Small intestine (tissue), 7 donors: ENCODE results near the gene BEND6. TPM values are rescaled to one million over a fixed set of nuclear protein-coding genes. Genes with fewer than 3 reads are reported as not detected.

ENCODE experiments used
- DNase-seq, 2 donors: peaks; one replicate each; pipeline versions ENCODE4 v3.0.0 to v3.0.0-alpha.2; 2013
- FAIRE-seq: peaks from 2 replicates; lab custom pipeline; 2012; peaks lifted over from hg19 to GRCh38; lab: Jason Lieb, UNC
- H3K27ac ChIP-seq, 3 donors: one replicate each; pipeline ENCODE4 v1.5.1; 2013; ENCODE audit warnings: low read length in 2 of 3, mild to moderate bottlenecking in 2 of 3, control low read depth in 1 of 3, inconsistent platforms in 1 of 3, low read depth in 1 of 3, moderate library complexity in 1 of 3
- H3K27me3 ChIP-seq, 3 donors: one replicate each; pipeline ENCODE4 v1.6.1; 2013; ENCODE audit warnings: low read length in 3 of 3, inconsistent platforms in 1 of 3; ENCODE audit not compliant: control insufficient read depth in 3 of 3, insufficient read depth in 3 of 3
- H3K36me3 ChIP-seq, 3 donors: one replicate each; pipeline ENCODE4 v1.6.1; 2013; ENCODE audit warnings: low read length in 3 of 3, inconsistent platforms in 1 of 3, low read depth in 1 of 3, mild to moderate bottlenecking in 1 of 3, moderate library complexity in 1 of 3; ENCODE audit not compliant: control insufficient read depth in 3 of 3, insufficient read depth in 2 of 3
- H3K4me1 ChIP-seq, 3 donors: one replicate each; pipeline ENCODE4 v1.6.1; 2013; ENCODE audit warnings: low read length in 2 of 3, inconsistent platforms in 1 of 3, low read depth in 1 of 3, mild to moderate bottlenecking in 1 of 3, moderate library complexity in 1 of 3; ENCODE audit not compliant: control insufficient read depth in 3 of 3, insufficient read depth in 2 of 3
- H3K4me3 ChIP-seq, 3 donors: one replicate each; pipeline ENCODE4 v1.5.1; 2013; ENCODE audit warnings: low read length in 3 of 3, control low read depth in 1 of 3, inconsistent platforms in 1 of 3, low read depth in 1 of 3, mild to moderate bottlenecking in 1 of 3, moderate library complexity in 1 of 3
- H3K9me3 ChIP-seq, 2 donors: one replicate each; pipeline ENCODE4 v1.6.1; 2013; ENCODE audit warnings: low read depth in 1 of 2, low read length in 1 of 2; ENCODE audit not compliant: control insufficient read depth in 2 of 2, insufficient read depth in 1 of 2
- WGBS, 3 donors: extraction: QIAGEN DNeasy Blood & Tissue Kit; methylation state at CpG; one replicate each; pipeline ENCODE4 v1.1.7; 2013; 5-methylcytosine and 5-hydroxymethylcytosine counted together
- polyA plus RNA-seq, 4 donors: library from polyadenylated mRNA; stranded (reverse) in 3 of 4; unstranded in 1 of 4; fragments of 200-250 nt in 3 of 4; fragments of 120-200 nt in 1 of 4; gene quantifications; one replicate each; pipeline versions ENCODE4 v1.2.1 to v1.2.3, GENCODE V29; 2013
- donor health status: healthy with polysubstance abuse.
- donor health status: control.
- donor health status: control.
- donor health status: Bipolar disorder and iron deficiency.
- donor health status: healthy.

BEND6 gene
- polyA plus RNA-seq, 4 donors, result 0.34 to 0.54 (median 0.35) TPM; not detected in 1

DNA sequence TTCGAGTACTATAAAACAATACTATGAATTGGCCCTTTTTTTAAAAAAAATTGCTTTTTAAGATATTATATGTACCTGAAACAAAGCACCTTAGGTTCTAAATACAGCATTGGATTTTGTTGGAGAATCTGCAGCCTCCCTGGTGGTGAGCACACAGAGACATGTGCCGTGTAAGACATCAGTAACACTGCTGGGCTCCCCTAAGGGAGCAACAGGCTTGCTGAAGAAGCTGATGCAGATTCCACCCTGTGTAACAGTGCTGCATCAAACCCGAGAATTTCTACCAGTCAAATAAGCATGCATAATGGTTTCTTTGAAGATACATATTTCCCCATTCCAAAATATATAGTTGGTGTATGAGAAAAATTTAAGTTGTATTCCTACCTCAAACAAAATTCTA is 108.9 kb downstream of the BEND6 start:
- H3K36me3 ChIP-seq, result peaks cover 0 to 16% (median 0%) of the 10 kb centered on the region in 3 donors

DNA sequence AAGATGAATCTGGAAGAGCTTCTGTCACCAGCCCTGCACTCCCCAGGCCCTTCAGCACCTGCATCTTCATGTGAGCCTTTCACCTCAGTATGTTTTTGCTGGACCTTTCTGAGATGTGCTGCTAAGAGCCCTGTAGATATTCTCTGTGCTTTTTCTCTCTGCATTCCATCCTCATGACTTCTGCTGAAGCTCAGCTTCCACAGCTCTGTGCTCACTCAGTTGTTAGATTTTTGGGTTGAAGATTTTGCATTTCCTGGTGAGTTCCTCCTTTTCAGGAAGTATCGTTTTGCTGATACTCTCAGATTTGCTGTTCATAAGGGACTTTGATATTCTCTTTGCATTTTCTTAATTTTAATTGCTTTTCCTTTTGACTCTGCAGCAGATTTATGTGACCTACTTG is 109.9 kb downstream of the BEND6 start:
- Histone ChIP-seq H3K4me3 (no peak overlapping the region), H3K9me3 (no peaks in the 10 kb centered on the region), H3K27ac (no peak overlapping the region), H3K4me1 (no peaks in the 10 kb centered on the region), H3K27me3 (no peaks in the 10 kb centered on the region), H3K36me3 (peaks cover 0 to 16% (median 0%) of the 10 kb centered on the region in 3 donors)
- WGBS, 3 donors, result 65 to 80% (median 77%) methylated on average over 1 of the region's 1 CpG
- FAIRE-seq (no peak), DNase-seq (no peak)

More for the DNA sequence above, 108.9 kb downstream of the BEND6 start:
- no peak overlapping the region for H3K27ac ChIP-seq
- DNase-seq (no peak), FAIRE-seq (no peak)
- H3K4me3 ChIP-seq, result no peak overlapping the region
- H3K27me3 ChIP-seq, result no peaks in the 10 kb centered on the region
- H3K9me3 ChIP-seq, result no peaks in the 10 kb centered on the region
- 91 to 93% (median 92%) methylated on average over 3 of the region's 3 CpGs for WGBS, 3 donors
- no peaks in the 10 kb centered on the region for H3K4me1 ChIP-seq

DNA sequence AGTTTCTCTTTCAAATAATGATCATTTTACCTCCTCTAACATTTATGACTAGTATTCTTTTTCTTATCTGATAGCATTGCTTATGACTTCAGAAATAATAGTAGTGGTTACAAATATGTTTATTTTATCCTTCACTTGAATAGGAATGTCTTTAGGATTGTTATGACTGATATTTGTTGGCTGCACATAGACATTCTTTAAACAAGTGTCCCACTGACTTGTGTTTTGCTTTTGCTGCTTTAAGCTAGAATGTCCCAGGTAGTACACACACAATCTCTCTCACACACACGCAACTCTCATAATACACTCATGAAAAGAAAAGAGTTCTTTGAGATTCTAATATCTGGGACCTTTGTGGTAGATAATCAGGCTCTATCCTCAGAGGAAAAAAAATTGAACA is 113.2 kb downstream of the BEND6 start:
- H3K9me3 ChIP-seq, result peaks cover 0 to 6% of the 10 kb centered on the region in 2 donors
- no peak overlapping the region for H3K4me3 ChIP-seq
- no peak for DNase-seq
- H3K27me3 ChIP-seq, result no peaks in the 10 kb centered on the region
- 87 to 97% (median 94%) methylated on average over 1 of the region's 1 CpG for WGBS, 3 donors
- no peak overlapping the region for H3K27ac ChIP-seq
- H3K36me3 ChIP-seq, result peaks cover 0 to 9% (median 0%) of the 10 kb centered on the region in 3 donors
- no peaks in the 10 kb centered on the region for H3K4me1 ChIP-seq
- no peak for FAIRE-seq

DNA sequence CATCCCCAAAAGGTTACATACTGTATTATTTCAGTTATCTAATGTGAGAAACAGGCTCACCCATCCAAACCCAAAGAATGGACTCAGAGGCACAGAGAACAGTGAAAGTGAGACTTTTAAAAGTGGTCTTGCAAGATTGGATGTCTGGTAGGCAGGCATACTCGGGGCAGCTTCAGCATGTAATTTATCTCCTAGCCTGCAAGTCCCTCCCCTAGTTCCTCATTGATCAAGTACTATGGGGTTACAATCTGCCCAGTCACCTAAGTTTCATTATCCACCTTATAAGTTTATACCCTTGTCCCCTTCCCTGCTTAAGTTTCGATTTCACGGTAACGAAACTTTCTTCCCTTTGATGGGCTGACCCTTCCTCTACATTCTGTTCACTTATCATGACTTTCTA is 114.3 kb downstream of the BEND6 start:
- DNase-seq (no peak), FAIRE-seq (no peak)
- H3K4me1 ChIP-seq, result no peaks in the 10 kb centered on the region
- peaks cover 0 to 6% of the 10 kb centered on the region in 2 donors for H3K9me3 ChIP-seq
- WGBS, 3 donors, result 82 to 94% (median 94%) methylated on average over 4 of the region's 4 CpGs
- H3K36me3 ChIP-seq, result peaks cover 0 to 6% (median 0%) of the 10 kb centered on the region in 3 donors
- no peaks in the 10 kb centered on the region for H3K27me3 ChIP-seq
- no peak overlapping the region for H3K4me3 ChIP-seq
- H3K27ac ChIP-seq, result no peak overlapping the region

DNA sequence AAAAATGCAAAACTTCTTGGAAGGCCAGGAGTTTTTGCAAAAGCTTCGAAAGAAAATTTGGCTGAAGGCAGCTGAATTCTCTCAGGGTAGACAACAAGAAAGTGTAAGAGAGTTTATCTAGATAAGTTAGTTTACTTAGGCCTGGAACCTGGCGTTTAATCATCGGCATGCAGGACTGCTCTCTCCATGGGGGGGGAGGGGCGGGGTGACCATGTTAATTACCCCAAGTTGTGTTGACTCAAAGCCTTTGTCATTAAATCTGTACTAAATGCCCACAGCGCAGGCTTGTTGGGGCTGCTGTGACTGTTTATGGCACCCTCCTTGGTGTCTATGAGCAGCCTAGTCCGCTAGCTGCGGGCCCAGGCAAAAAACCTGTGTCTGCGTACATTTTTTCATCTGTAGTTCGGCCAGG is 115.0 kb downstream of the BEND6 start:
- FAIRE-seq (no peak), DNase-seq (no peak)
- WGBS, 3 donors, result 82 to 87% (median 82%) methylated on average over 9 of the region's 9 CpGs
- H3K27me3 ChIP-seq, result no peaks in the 10 kb centered on the region
- H3K9me3 ChIP-seq, result peaks cover 0 to 6% of the 10 kb centered on the region in 2 donors
- no peak overlapping the region for H3K27ac ChIP-seq
- no peaks in the 10 kb centered on the region for H3K4me1 ChIP-seq
- peaks cover 0 to 2% (median 0%) of the 10 kb centered on the region in 3 donors for H3K36me3 ChIP-seq
- no peak overlapping the region for H3K4me3 ChIP-seq

DNA sequence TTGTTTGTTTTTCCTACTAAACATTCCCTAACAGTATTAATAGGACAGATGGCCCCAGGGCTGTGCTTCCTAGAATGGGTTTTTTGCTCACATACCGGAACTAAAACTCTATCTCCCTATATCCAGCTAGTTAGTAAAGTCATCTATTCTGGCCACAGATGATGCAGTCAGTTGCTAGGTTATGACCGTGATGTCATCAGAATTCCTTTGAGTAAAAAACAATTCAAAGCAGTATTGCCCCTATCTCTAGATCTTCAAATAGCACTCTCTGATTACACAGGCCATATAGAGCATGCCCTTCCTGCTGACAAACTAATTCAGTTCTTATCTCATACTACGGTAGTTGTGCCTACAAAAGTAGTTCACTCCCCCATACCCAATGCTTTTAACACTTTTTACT is 117.2 kb downstream of the BEND6 start:
- Histone ChIP-seq H3K4me1 (no peaks in the 10 kb centered on the region), H3K9me3 (peaks cover 0 to 6% of the 10 kb centered on the region in 2 donors), H3K27me3 (no peaks in the 10 kb centered on the region), H3K36me3 (peaks cover 0 to 2% (median 0%) of the 10 kb centered on the region in 3 donors), H3K27ac (no peak overlapping the region), H3K4me3 (no peak overlapping the region)
- 65 to 83% (median 80%) methylated on average over 3 of the region's 3 CpGs for WGBS, 3 donors
- FAIRE-seq, result no peak
- DNase-seq, result no peak

DNA sequence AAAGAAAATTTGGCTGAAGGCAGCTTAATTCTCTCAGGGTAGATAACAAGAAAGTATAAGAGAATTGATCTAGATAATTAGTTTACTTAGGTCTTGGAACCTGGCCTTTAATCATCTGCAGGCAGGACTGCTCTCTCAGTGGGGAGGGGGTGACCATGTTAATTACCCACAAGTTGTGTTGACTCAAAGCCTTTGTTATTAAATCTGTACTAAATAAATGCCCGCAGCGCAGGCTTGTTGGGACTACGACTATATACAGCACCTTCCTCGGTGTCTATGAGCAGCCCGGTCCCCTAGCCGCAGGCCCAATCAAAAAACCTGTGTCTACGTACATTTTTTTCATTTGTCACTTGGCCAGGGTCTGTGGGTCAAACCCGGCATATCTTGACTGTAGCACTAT is 119.5 kb downstream of the BEND6 start:
- peaks cover 0 to 2% (median 0%) of the 10 kb centered on the region in 3 donors for H3K36me3 ChIP-seq
- WGBS, 3 donors, result 92 to 94% (median 93%) methylated on average over 8 of the region's 8 CpGs
- H3K4me3 ChIP-seq, result no peak overlapping the region
- H3K27me3 ChIP-seq, result no peaks in the 10 kb centered on the region
- H3K27ac ChIP-seq, result no peak overlapping the region
- FAIRE-seq, result no peak
- DNase-seq, result no peak
- no peaks in the 10 kb centered on the region for H3K4me1 ChIP-seq
- H3K9me3 ChIP-seq, result peaks cover 0 to 6% of the 10 kb centered on the region in 2 donors

DNA sequence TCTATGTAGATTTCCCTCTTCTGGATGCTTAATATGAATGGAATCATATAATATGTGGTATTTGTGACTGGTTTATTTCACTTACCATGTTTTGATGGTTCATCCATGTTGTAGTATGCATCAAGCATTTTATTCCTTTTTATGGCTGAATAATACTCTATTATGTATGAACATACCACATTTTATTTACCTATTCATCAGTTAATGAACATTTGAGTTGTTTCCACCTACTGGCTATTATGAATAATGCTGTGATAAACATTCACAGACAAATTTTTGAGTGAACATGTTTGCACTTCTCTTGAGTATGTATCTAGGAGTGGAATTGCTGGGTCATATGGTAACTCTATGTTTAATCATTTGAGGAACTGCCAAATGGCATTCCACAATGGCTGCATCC is 120.2 kb downstream of the BEND6 start:
- Histone ChIP-seq H3K4me3 (no peak overlapping the region), H3K9me3 (peaks cover 0 to 7% of the 10 kb centered on the region in 2 donors), H3K4me1 (no peaks in the 10 kb centered on the region), H3K36me3 (peaks cover 0 to 3% (median 0%) of the 10 kb centered on the region in 3 donors), H3K27me3 (no peaks in the 10 kb centered on the region), H3K27ac (no peak overlapping the region)
- DNase-seq, result no peak
- FAIRE-seq, result no peak
